BE2C (cell line): ENCODE data around the gene OPA3.

ENCODE experiments used
- DNase-seq: peaks from one replicate; pipeline ENCODE4 v3.0.0-alpha.2; 2020
- H3K27me3 ChIP-seq: fragments of 250-450 bp; sonication (Bioruptor Pico); 2 replicates; pipeline ENCODE4 v1.5.1; 2020; ENCODE audit warnings: mild to moderate bottlenecking
- H3K36me3 ChIP-seq: fragments of 250-450 bp; sonication (Bioruptor Pico); 2 replicates; pipeline ENCODE4 v1.5.1; 2020; ENCODE audit warnings: mild to moderate bottlenecking
- H3K4me1 ChIP-seq: fragments of 250-450 bp; sonication (Bioruptor Pico); 2 replicates; pipeline ENCODE4 v1.5.1; 2020
- H3K4me3 ChIP-seq: 2 replicates; pipeline ENCODE4 v1.5.1; 2011; ENCODE audit warnings: low read depth, low read length
- H3K9me3 ChIP-seq: fragments of 250-450 bp; sonication (Bioruptor Pico); 2 replicates; pipeline ENCODE4 v1.5.1; 2020
- TF ChIP-seq, protein P1 (sequence below): IDR thresholded peaks from 2 replicates; pipeline ENCODE4 v1.5.1; 2012; ENCODE audit warnings: mild to moderate bottlenecking, low read depth, low read length

The OPA3 gene

DNA sequence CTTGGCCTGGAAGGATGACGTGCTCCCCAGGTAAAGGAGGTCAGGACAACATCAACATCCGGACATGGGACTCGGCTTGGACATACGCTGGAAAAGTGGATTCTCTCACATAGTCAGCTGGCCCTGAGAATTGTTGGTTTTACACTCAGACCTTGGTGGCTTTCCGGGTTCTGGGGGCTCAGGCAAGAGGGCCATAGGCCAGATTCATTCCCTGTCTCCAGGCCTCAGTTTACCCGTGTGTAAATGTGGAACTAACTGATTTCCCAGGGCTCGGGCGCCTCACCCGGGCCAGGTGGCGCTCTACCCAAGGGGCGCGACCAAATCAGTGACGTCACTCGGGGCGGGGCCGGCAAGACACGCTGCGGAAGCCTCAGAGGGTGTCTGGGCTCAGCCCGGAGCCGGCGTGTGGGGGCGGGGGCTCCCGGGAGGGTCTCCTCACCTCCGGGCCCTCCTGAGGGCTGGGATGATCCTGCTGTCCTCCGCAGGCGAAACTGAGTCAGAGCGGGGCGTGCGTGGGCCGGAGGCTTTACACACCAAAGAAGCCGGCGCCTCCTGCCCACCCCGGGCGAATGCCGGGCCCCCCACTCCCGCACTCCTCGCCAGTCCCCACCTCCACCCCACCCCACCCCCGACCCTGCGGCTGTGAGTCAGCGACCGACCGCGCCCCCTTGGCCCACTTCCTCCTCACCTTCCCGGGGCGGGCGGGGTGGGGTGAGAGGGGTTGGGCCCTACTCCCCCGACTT lies 78.2 kb downstream of the OPA3 start:
- Histone ChIP-seq H3K27me3 (no peaks in the 10 kb centered on the region), H3K4me3 (peak overlapping the region; percentile 94), H3K36me3 (no peaks in the 10 kb centered on the region; the same call in 1 of the 2 replicates), H3K4me1 (peaks cover 3% of the 10 kb centered on the region; the same call in 1 of the 2 replicates), H3K9me3 (no peaks in the 10 kb centered on the region)
- TF ChIP-seq, protein P1, sequence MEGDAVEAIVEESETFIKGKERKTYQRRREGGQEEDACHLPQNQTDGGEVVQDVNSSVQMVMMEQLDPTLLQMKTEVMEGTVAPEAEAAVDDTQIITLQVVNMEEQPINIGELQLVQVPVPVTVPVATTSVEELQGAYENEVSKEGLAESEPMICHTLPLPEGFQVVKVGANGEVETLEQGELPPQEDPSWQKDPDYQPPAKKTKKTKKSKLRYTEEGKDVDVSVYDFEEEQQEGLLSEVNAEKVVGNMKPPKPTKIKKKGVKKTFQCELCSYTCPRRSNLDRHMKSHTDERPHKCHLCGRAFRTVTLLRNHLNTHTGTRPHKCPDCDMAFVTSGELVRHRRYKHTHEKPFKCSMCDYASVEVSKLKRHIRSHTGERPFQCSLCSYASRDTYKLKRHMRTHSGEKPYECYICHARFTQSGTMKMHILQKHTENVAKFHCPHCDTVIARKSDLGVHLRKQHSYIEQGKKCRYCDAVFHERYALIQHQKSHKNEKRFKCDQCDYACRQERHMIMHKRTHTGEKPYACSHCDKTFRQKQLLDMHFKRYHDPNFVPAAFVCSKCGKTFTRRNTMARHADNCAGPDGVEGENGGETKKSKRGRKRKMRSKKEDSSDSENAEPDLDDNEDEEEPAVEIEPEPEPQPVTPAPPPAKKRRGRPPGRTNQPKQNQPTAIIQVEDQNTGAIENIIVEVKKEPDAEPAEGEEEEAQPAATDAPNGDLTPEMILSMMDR = peak; percentile 54
- DNase-seq = peak; percentile 97

DNA sequence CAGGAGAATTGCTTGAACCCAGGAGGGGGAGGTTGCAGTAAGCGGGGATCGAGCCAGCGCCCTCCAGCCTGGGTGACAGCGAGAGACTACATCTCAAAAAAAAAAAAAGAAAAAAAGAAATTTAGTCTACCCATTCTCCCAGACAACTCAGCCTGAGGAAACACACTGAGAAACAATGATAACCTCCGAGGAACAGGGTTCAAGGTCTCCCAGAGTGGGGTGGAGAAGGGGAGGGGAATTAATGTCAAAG lies 78.7 kb downstream of the OPA3 start:
- Histone ChIP-seq H3K9me3 (no peaks in the 10 kb centered on the region), H3K36me3 (no peaks in the 10 kb centered on the region; the same call in 1 of the 2 replicates), H3K4me1 (peaks cover 3% of the 10 kb centered on the region; the same call in 1 of the 2 replicates), H3K4me3 (peak overlapping the region; percentile 94), H3K27me3 (no peaks in the 10 kb centered on the region)
- TF ChIP-seq, protein P1 = no peak
- DNase-seq = no peak

DNA sequence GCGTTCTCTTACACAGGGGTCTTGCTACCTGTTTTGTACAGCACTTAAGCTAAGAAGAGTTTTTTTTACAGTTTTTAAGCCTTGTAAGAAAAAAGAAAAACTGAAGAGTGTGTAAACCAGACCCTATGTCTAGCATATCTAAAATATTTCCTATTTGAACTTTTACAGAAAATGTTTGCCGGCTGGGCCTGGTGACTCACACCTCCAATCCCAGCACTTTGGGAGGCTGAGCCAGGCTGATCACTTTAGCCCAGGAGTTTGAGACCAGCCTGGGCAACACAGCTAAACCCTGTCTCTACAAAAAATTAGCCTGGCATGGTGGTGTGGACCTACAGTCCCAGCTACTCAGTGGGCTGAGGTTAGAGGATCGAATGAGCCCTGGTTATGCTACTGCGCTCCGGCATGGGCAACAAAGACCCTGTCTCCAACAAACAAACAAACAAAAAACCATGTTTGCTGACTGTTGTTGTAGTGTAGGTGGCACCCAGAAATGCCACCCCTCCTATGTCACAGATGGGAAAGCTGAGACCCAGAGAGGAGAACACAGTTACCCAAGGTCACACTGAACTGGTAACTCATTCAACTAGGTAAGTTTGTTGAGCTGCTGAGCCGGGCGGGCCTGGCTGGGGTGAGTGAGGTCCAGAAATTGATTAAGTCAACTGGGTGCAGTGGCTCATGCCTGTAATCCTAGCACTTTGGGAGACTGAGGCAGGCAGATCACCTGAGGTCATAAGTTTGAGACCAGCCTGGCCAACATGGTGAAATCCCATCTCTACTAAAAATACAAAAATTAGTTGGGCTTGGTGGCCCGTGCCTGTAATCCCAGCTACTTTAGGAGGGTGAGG lies 79.2 kb downstream of the OPA3 start:
- Histone ChIP-seq H3K27me3 (no peaks in the 10 kb centered on the region), H3K9me3 (no peaks in the 10 kb centered on the region), H3K36me3 (no peaks in the 10 kb centered on the region; the same call in 1 of the 2 replicates), H3K4me1 (peaks cover 3% of the 10 kb centered on the region; the same call in 1 of the 2 replicates), H3K4me3 (no peak overlapping the region)
- DNase-seq = no peak
- TF ChIP-seq, protein P1 = no peak

DNA sequence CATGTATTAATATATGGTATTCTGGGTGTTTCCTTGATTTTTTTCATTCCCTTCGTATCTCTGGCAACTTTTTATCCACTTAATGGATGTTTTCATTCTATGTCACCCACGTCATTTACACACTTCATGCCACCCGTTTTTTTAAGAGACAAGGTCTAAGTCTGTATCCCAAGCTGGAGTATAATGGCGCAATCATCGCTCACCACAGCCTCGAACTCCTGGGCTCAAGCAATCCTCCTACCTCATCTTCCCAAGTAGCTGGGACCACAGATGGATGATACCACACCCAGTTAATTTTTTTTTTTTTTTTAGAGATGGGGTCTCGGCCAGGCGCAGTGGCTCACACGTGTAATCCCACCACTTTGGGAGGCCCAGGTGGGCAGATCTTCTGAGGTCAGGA lies 80.7 kb downstream of the OPA3 start:
- TF ChIP-seq, protein P1 = no peak
- Histone ChIP-seq H3K4me3 (no peak overlapping the region), H3K27me3 (no peaks in the 10 kb centered on the region), H3K4me1 (peaks cover 8% of the 10 kb centered on the region), H3K36me3 (no peaks in the 10 kb centered on the region), H3K9me3 (no peaks in the 10 kb centered on the region; the same call in 1 of the 2 replicates)
- no peak for DNase-seq

DNA sequence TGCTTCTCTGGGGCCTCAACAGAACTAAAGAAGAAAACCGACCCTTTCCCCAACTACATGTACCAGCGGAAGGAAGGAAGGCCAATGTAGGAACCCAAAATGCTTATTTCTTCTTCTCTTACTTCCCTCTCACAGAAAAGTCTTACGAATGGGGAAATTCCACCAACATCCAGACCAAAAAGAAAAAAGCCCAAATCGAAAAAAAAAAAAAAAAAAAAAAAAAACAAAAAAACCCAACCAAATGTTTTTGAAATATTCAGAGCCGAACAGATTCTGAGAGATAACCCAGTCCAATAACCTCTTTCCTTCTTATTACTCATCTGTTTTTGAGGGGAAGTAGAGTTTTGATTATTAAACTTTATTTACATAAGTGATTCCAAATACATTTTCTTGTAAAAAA lies 82.5 kb downstream of the OPA3 start:
- Histone ChIP-seq H3K36me3 (no peaks in the 10 kb centered on the region), H3K4me1 (peaks cover 8% of the 10 kb centered on the region), H3K4me3 (no peak overlapping the region), H3K27me3 (no peaks in the 10 kb centered on the region), H3K9me3 (no peaks in the 10 kb centered on the region; the same call in 1 of the 2 replicates)
- TF ChIP-seq, protein P1 = no peak
- DNase-seq = no peak

DNA sequence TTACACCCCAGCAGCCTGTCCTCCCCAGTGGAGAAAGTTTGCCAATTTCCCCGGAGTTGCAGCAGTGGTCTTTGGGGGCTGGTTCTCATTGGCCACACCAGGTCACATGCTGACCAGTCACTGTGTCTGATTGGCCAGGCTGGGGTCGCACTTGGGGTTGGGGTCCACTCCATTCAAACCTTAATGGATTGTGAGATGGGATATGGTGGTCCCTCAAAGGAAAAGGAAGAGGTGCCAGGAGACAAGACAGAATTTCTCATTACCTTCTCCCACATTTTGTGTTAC lies 82.9 kb downstream of the OPA3 start:
- H3K4me1 ChIP-seq = peaks cover 8% of the 10 kb centered on the region
- H3K9me3 ChIP-seq = no peaks in the 10 kb centered on the region; the same call in 1 of the 2 replicates
- no peaks in the 10 kb centered on the region; the same call in 1 of the 2 replicates for H3K36me3 ChIP-seq
- TF ChIP-seq, protein P1 = no peak
- H3K27me3 ChIP-seq = no peaks in the 10 kb centered on the region
- H3K4me3 ChIP-seq = no peak overlapping the region
- DNase-seq = no peak
